ENCODE measurements around the gene TPM4. TPM values are rescaled to one million over a fixed set of nuclear protein-coding genes. Genes with fewer than 3 reads are reported as not detected.

The TPM4 gene
- total RNA-seq, 1 donor from 2014 or later = 422 TPM

GRCh38 chr19:16041299-16041990 is 34.9 kb upstream of the TPM4 start:
- peak; percentile 87 for DNase-seq (ENCODE audit: low spot score)

GRCh38 chr19:16041991-16042386 is 34.3 kb upstream of the TPM4 start:
- no peak for DNase-seq (ENCODE audit: low spot score)

GRCh38 chr19:16042533-16043085 is 33.7 kb upstream of the TPM4 start:
- no peak for DNase-seq (ENCODE audit: low spot score)

- no peak for DNase-seq (ENCODE audit: low spot score)
Observed at GRCh38 chr19:16043156-16043757, 33.0 kb upstream of the TPM4 start.

- no peak for DNase-seq (ENCODE audit: low spot score)
Observed at GRCh38 chr19:16044746-16045145, 31.5 kb upstream of the TPM4 start.

- DNase-seq (ENCODE audit: low spot score) = no peak
Observed at GRCh38 chr19:16045171-16045570, 31.1 kb upstream of the TPM4 start.

- DNase-seq (ENCODE audit: low spot score) = no peak
Observed at GRCh38 chr19:16045893-16046292, 30.4 kb upstream of the TPM4 start.

GRCh38 chr19:16048583-16048982 is 27.7 kb upstream of the TPM4 start:
- DNase-seq (ENCODE audit: low spot score) = no peak

GRCh38 chr19:16051254-16052025 is 24.9 kb upstream of the TPM4 start:
- DNase-seq (ENCODE audit: low spot score) = no peak

- DNase-seq (ENCODE audit: low spot score) = no peak
Observed at GRCh38 chr19:16052353-16052752, 23.9 kb upstream of the TPM4 start.

GRCh38 chr19:16057062-16057461 is 19.2 kb upstream of the TPM4 start:
- DNase-seq (ENCODE audit: low spot score) = no peak

GRCh38 chr19:16060294-16060693 is 16.0 kb upstream of the TPM4 start:
- no peak for DNase-seq (ENCODE audit: low spot score)

GRCh38 chr19:16061943-16062342 is 14.4 kb upstream of the TPM4 start:
- DNase-seq (ENCODE audit: low spot score) = no peak

GRCh38 chr19:16062789-16063188 is 13.5 kb upstream of the TPM4 start:
- peak; percentile 65 for DNase-seq (ENCODE audit: low spot score)

- no peak for DNase-seq (ENCODE audit: low spot score)
Observed at GRCh38 chr19:16064209-16064889, 11.9 kb upstream of the TPM4 start.

GRCh38 chr19:16066611-16067104 is 9.6 kb upstream of the TPM4 start:
- DNase-seq (ENCODE audit: low spot score) = no peak

- DNase-seq (ENCODE audit: low spot score) = peak; percentile 91
Observed at GRCh38 chr19:16067205-16067938, 8.9 kb upstream of the TPM4 start.

- DNase-seq (ENCODE audit: low spot score) = no peak
Observed at GRCh38 chr19:16068696-16069259, 7.5 kb upstream of the TPM4 start.

- DNase-seq (ENCODE audit: low spot score) = no peak
Observed at GRCh38 chr19:16069813-16070365, 6.4 kb upstream of the TPM4 start.

- DNase-seq (ENCODE audit: low spot score) = peak; percentile 93
Observed at GRCh38 chr19:16070366-16070990, 5.8 kb upstream of the TPM4 start.
